Measurements from ENCODE around the gene AP1M2. TPM values are rescaled to one million over a fixed set of nuclear protein-coding genes. Genes with fewer than 3 reads are reported as not detected.

AP1M2 gene
- total RNA-seq, 2 donors from 2014 or later = 4.8 TPM; not detected in 1

GRCh38 chr19:10566658-10567410, 20.3 kb downstream of the AP1M2 start:
- Histone ChIP-seq H3K4me1 (peaks cover 0 to 42% of the 10 kb centered on the region in 2 donors), H3K4me3 (peak overlapping the region in 1 of 2 donors; percentile 95), H3K9me3 (no peaks in the 10 kb centered on the region), H3K27ac (peak overlapping the region; percentile 80 to 90), H3K36me3 (no peaks in the 10 kb centered on the region), H3K27me3 (no peaks in the 10 kb centered on the region)
- no peak for DNase-seq (ENCODE audit: low spot score)
- no peak for TF ChIP-seq CTCF (IDR thresholded peaks at IDR 0.05)

- Histone ChIP-seq H3K27me3 (no peaks in the 10 kb centered on the region), H3K27ac (peak overlapping the region; percentile 80 to 90), H3K4me3 (peak overlapping the region; percentile 54 to 95), H3K4me1 (peaks cover 0 to 42% of the 10 kb centered on the region in 2 donors), H3K9me3 (no peaks in the 10 kb centered on the region), H3K36me3 (no peaks in the 10 kb centered on the region)
- TF ChIP-seq CTCF (IDR thresholded peaks at IDR 0.05) = no peak
- DNase-seq (ENCODE audit: low spot score) = no peak
Measured at GRCh38 chr19:10566408-10566657, 20.8 kb downstream of the AP1M2 start.

GRCh38 chr19:10565567-10566407, 21.3 kb downstream of the AP1M2 start, which contains the start of gene KRI1:
Gene KRI1, minus strand, starts transcription at chr19:10566010. Its CDS starts 11 bp downstream, at chr19:10565999.
- H3K27me3 ChIP-seq = no peaks in the 10 kb centered on the region
- peak within 1 kb of the TSS; percentile 80 to 90 for H3K27ac ChIP-seq
- H3K9me3 ChIP-seq = no peaks in the 10 kb centered on the region
- no peaks in the 10 kb centered on the region for H3K36me3 ChIP-seq
- H3K4me3 ChIP-seq = peak within 1 kb of the TSS; percentile 54 to 95
- H3K4me1 ChIP-seq = peaks cover 0 to 42% of the 10 kb centered on the region in 2 donors
- peak; percentile 98 for DNase-seq (ENCODE audit: low spot score)
- peak in 1 of 2 donors; percentile 31 for TF ChIP-seq CTCF (IDR thresholded peaks at IDR 0.05)

- Histone ChIP-seq H3K27ac (peak overlapping the region; percentile 80 to 90), H3K36me3 (peaks cover 7% of the 10 kb centered on the region), H3K27me3 (no peaks in the 10 kb centered on the region), H3K9me3 (no peaks in the 10 kb centered on the region), H3K4me3 (peak overlapping the region; percentile 54 to 95), H3K4me1 (peaks cover 0 to 42% of the 10 kb centered on the region in 2 donors)
- no peak for DNase-seq (ENCODE audit: low spot score)
- no peak for TF ChIP-seq CTCF (IDR thresholded peaks at IDR 0.05)
Measured at GRCh38 chr19:10565028-10565566, 22.0 kb downstream of the AP1M2 start.

- Histone ChIP-seq H3K27ac (no peak overlapping the region), H3K27me3 (no peaks in the 10 kb centered on the region), H3K36me3 (peaks cover 25% of the 10 kb centered on the region), H3K9me3 (no peaks in the 10 kb centered on the region), H3K4me3 (no peak overlapping the region), H3K4me1 (peaks cover 0 to 27% of the 10 kb centered on the region in 2 donors)
- no peak for DNase-seq (ENCODE audit: low spot score)
- TF ChIP-seq CTCF (IDR thresholded peaks at IDR 0.05) = no peak
Measured at GRCh38 chr19:10562609-10563008, 24.5 kb downstream of the AP1M2 start.

Data from right atrium auricular region (tissue), 2 donors.